ENCODE measurements around the gene CTNNA1.
A peak's percentile ranks its signal among the peaks of the same experiment; 100 is the strongest.

Gene CTNNA1

DNA sequence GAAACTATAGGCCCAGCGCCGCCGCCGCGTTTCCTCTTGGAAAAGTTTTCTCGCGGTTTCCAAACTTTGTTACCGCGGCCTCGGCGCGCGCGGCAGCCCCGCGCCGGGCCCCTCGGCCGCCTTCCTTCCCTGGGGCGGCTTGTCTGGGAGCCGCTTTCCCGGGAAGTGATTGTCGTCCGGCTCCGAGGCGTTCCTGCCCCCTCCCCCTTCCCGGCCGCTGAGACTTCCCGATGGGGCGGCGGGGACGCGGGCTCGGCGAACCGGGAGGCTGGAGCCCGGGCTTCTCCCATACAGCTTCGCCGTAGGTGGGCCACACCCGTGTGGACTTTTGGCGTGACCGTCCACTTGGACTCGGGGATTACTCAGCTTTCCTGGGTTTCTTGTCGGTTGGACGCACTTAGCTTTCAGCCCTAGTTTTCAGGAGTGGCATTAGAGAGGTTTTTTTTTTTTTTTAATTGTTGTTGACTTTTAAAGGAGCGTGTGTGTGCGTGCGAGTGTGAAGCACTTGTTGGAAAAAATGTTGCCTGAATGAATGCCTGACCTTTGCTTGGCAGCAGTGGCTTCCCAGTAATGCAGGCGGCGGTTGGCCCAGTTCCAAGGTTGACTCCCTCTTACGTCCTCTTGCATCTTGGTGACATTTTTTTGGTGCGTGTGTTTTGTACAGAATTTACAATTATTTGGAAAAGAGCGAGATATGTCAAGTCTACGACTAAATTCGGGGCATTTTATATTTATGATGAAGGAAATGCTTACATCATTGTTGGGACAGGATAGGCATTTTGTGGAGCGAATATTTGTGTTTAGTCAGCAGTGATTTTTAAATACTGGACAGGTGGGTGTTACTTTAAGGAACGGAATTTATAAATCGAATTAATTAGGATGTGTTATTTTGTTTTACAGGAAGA lies 821 bp downstream of the CTNNA1 start:
- 0 out of 2 replicates have a peak, but pooled peaks cover 8% of the 10 kb centered on the region for H4K20me1 ChIP-seq (ENCODE audit: control insufficient read depth, insufficient read depth, low read depth, low read length)
- no peaks in the 10 kb centered on the region for H3K36me3 ChIP-seq (ENCODE audit: control insufficient read depth, low read length)
- peaks cover 16% of the 10 kb centered on the region for H3K4me1 ChIP-seq (ENCODE audit: control insufficient read depth, low read length)
- H3K79me2 ChIP-seq (ENCODE audit: control insufficient read depth, low read length), result peaks cover 35% of the 10 kb centered on the region
- no peaks in the 10 kb centered on the region for H3K9me3 ChIP-seq (ENCODE audit: control insufficient read depth, insufficient read depth, low read length)
- no peak for TF ChIP-seq EZH2phosphoT487 (IDR thresholded peaks at IDR 0.05; ENCODE audit: borderline replicate concordance, low read length)
- TF ChIP-seq, protein P1, sequence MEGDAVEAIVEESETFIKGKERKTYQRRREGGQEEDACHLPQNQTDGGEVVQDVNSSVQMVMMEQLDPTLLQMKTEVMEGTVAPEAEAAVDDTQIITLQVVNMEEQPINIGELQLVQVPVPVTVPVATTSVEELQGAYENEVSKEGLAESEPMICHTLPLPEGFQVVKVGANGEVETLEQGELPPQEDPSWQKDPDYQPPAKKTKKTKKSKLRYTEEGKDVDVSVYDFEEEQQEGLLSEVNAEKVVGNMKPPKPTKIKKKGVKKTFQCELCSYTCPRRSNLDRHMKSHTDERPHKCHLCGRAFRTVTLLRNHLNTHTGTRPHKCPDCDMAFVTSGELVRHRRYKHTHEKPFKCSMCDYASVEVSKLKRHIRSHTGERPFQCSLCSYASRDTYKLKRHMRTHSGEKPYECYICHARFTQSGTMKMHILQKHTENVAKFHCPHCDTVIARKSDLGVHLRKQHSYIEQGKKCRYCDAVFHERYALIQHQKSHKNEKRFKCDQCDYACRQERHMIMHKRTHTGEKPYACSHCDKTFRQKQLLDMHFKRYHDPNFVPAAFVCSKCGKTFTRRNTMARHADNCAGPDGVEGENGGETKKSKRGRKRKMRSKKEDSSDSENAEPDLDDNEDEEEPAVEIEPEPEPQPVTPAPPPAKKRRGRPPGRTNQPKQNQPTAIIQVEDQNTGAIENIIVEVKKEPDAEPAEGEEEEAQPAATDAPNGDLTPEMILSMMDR (IDR thresholded peaks at IDR 0.05; ENCODE audit: low read depth, low read length, poor library complexity, severe bottlenecking), result no peak
- H3K27ac ChIP-seq (ENCODE audit: low read depth, low read length), result no peak overlapping the region
- H3K4me3 ChIP-seq (ENCODE audit: low read length), result peak overlapping the region; percentile 93
- H3K9me2 ChIP-seq (replicated peaks; ENCODE audit: control insufficient read depth, low read length), result no peaks in the 10 kb centered on the region
- peak overlapping the region; percentile 98 for H3K4me2 ChIP-seq (ENCODE audit: low read length)
- peaks cover 2% of the 10 kb centered on the region; the same call in 1 of the 2 replicates for H3F3A ChIP-seq (ENCODE audit: control insufficient read depth, insufficient read depth)
- H3K27me3 ChIP-seq (ENCODE audit: control insufficient read depth, low read length), result peaks cover 17% of the 10 kb centered on the region

DNA sequence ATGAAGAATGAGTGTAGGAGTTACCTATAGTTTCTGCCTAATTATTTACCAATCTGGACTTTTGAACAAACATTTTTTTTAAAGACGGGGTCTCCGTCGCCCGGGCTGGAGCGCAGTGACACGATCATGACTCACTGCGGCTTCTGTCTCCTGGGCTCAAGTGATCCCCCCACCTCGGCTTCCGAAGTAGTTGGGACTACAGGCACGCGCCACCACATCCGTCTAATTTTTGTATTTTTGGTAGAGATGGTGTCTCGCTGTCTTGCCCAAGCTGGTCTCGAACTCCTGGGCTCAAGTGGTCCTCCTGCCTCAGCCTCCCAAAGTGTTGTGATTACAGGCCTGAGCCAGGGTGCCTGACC lies 1.5 kb downstream of the CTNNA1 start:
- H3K9me3 ChIP-seq (ENCODE audit: control insufficient read depth, insufficient read depth, low read length), result no peaks in the 10 kb centered on the region
- H3K4me2 ChIP-seq (ENCODE audit: low read length), result peak overlapping the region; percentile 98
- H3K36me3 ChIP-seq (ENCODE audit: control insufficient read depth, low read length), result no peaks in the 10 kb centered on the region
- peaks cover 15% of the 10 kb centered on the region for H3K27me3 ChIP-seq (ENCODE audit: control insufficient read depth, low read length)
- H3K9me2 ChIP-seq (replicated peaks; ENCODE audit: control insufficient read depth, low read length), result no peaks in the 10 kb centered on the region
- no peak for TF ChIP-seq EZH2phosphoT487 (IDR thresholded peaks at IDR 0.05; ENCODE audit: borderline replicate concordance, low read length)
- TF ChIP-seq, protein P1 (IDR thresholded peaks at IDR 0.05; ENCODE audit: low read depth, low read length, poor library complexity, severe bottlenecking), result no peak
- H3F3A ChIP-seq (ENCODE audit: control insufficient read depth, insufficient read depth), result peaks cover 2% of the 10 kb centered on the region; the same call in 1 of the 2 replicates
- H3K79me2 ChIP-seq (ENCODE audit: control insufficient read depth, low read length), result peaks cover 35% of the 10 kb centered on the region
- H3K4me1 ChIP-seq (ENCODE audit: control insufficient read depth, low read length), result peaks cover 16% of the 10 kb centered on the region
- H4K20me1 ChIP-seq (ENCODE audit: control insufficient read depth, insufficient read depth, low read depth, low read length), result 0 out of 2 replicates have a peak, but pooled peaks cover 8% of the 10 kb centered on the region
- no peak overlapping the region for H3K27ac ChIP-seq (ENCODE audit: low read depth, low read length)
- H3K4me3 ChIP-seq (ENCODE audit: low read length), result peak overlapping the region; percentile 93; the same call in 1 of the 2 replicates

DNA sequence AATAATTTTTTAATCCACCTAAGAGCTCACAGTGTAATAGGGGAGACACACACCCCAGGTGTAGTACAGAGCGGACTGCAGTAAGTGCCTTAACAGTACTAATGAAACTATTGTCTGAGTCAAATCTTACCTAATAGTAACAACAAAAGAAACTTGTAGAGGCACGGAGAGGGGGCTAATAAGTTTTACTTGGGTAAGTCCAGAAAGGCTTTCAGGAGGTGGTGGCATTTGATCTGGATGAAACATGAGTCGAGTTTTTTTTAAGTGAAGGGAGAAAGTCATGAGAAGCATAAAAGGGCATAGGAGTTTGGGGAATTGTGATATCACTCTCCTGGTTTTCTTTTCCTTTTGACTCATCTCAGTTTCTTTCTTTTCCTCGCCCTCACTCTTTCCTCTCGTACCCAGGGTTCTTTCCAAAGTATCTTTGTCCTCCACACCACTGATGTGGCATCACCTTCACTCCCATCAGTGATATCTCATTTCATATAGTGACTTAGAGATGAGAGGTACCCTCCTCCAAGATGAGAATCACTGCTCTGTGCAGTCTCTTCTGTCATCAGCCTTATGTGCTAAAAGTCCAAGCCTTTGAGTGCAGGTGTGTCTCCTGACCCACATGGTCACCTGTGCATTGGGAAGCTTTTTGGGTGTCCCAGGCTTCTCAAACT lies 2.0 kb downstream of the CTNNA1 start:
- Histone ChIP-seq H3K4me2 (ENCODE audit: low read length) (peak overlapping the region; percentile 98; the same call in 1 of the 2 replicates), H3K9me3 (ENCODE audit: control insufficient read depth, insufficient read depth, low read length) (no peaks in the 10 kb centered on the region), H3K4me1 (ENCODE audit: control insufficient read depth, low read length) (peaks cover 16% of the 10 kb centered on the region), H3K27ac (ENCODE audit: low read depth, low read length) (no peak overlapping the region), H3F3A (ENCODE audit: control insufficient read depth, insufficient read depth) (peaks cover 2% of the 10 kb centered on the region; the same call in 1 of the 2 replicates), H3K79me2 (ENCODE audit: control insufficient read depth, low read length) (peaks cover 35% of the 10 kb centered on the region), H3K36me3 (ENCODE audit: control insufficient read depth, low read length) (no peaks in the 10 kb centered on the region), H3K27me3 (ENCODE audit: control insufficient read depth, low read length) (peaks cover 15% of the 10 kb centered on the region), H3K4me3 (ENCODE audit: low read length) (no peak overlapping the region), H4K20me1 (ENCODE audit: control insufficient read depth, insufficient read depth, low read depth, low read length) (0 out of 2 replicates have a peak, but pooled peaks cover 8% of the 10 kb centered on the region), H3K9me2 (replicated peaks; ENCODE audit: control insufficient read depth, low read length) (no peaks in the 10 kb centered on the region)
- TF ChIP-seq EZH2phosphoT487 (IDR thresholded peaks at IDR 0.05; ENCODE audit: borderline replicate concordance, low read length), result no peak
- TF ChIP-seq, protein P1 (IDR thresholded peaks at IDR 0.05; ENCODE audit: low read depth, low read length, poor library complexity, severe bottlenecking), result no peak
